GM23338 (cell line): ENCODE data around the gene ZSWIM5. TPM values are rescaled to one million over a fixed set of nuclear protein-coding genes. Genes with fewer than 3 reads are reported as not detected.
"Not testable (repeated sequence)": the region's sequence is repeated elsewhere in the genome, so short reads cannot be mapped to it uniquely, and the experiment has no call there.

Experiments used
- ATAC-seq: fragments of 200-7000 bp; cut with Tn5 transposase; 3 replicates; pipeline ENCODE4 v1.9.1; 2020
- DNase-seq: peaks from one replicate; pipeline ENCODE4 v3.0.0-alpha.2; 2015; ENCODE audit warnings: low spot score
- H2AFZ ChIP-seq: fragments of 200-600 bp; sonication (generic); 2 replicates; pipeline ENCODE4 v1.8.0; 2016; ENCODE audit warnings: antibody characterized with exemption, mild to moderate bottlenecking, moderate library complexity
- H3F3A ChIP-seq: fragments of 200-600 bp; sonication (generic); replicated peaks from 2 replicates; pipeline ENCODE4 v1.8.0; 2017; ENCODE audit warnings: antibody characterized with exemption, mixed run types, low read depth
- H3K27ac ChIP-seq: fragments of 200-600 bp; sonication (generic); 2 replicates; pipeline ENCODE4 v1.6.1; 2016; ENCODE audit warnings: low read depth
- H3K27me3 ChIP-seq: fragments of 200-600 bp; sonication (generic); 2 replicates; pipeline ENCODE4 v1.8.0; 2016; ENCODE audit warnings: mild to moderate bottlenecking, mixed run types, moderate library complexity; ENCODE audit not compliant: insufficient read depth
- H3K36me3 ChIP-seq: fragments of 200-600 bp; sonication (generic); 2 replicates; pipeline ENCODE4 v1.8.0; 2016; ENCODE audit warnings: mild to moderate bottlenecking; ENCODE audit not compliant: insufficient read depth
- H3K4me1 ChIP-seq: fragments of 200-600 bp; sonication (generic); 2 replicates; pipeline ENCODE4 v1.8.0; 2016; ENCODE audit warnings: mild to moderate bottlenecking, moderate library complexity; ENCODE audit not compliant: insufficient read depth
- H3K4me2 ChIP-seq: fragments of 200-600 bp; sonication (generic); 2 replicates; pipeline ENCODE4 v1.7.1; 2017; ENCODE audit warnings: mixed run types
- H3K4me3 ChIP-seq: fragments of 200-600 bp; sonication (generic); 2 replicates; pipeline ENCODE4 v1.6.1; 2016; ENCODE audit warnings: mixed run types
- H3K79me2 ChIP-seq: fragments of 200-600 bp; sonication (generic); replicated peaks from 2 replicates; pipeline ENCODE4 v1.8.0; 2017; ENCODE audit warnings: mild to moderate bottlenecking; ENCODE audit not compliant: insufficient read depth
- H3K9me2 ChIP-seq: fragments of 200-600 bp; sonication (generic); 2 replicates; pipeline ENCODE4 v1.8.0; 2017; ENCODE audit not compliant: insufficient read depth
- H4K20me1 ChIP-seq: fragments of 200-600 bp; sonication (generic); replicated peaks from 2 replicates; pipeline ENCODE4 v1.8.0; 2017; ENCODE audit warnings: mild to moderate bottlenecking; ENCODE audit not compliant: insufficient read depth
- H3K27ac Mint-ChIP-seq: 2 replicates; pipeline ENCODE4 v1.8.0; 2020; ENCODE audit warnings: inconsistent platforms, mild to moderate bottlenecking, moderate library complexity, mixed read lengths
- H3K27me3 Mint-ChIP-seq: 3 replicates; pipeline ENCODE4 v1.8.0; 2022; ENCODE audit warnings: low read depth, mild to moderate bottlenecking, moderate library complexity, mixed read lengths, inconsistent platforms; ENCODE audit not compliant: insufficient read depth, poor library complexity
- H3K36me3 Mint-ChIP-seq: 3 replicates; pipeline ENCODE4 v1.8.0; 2021; ENCODE audit warnings: low read depth, mild to moderate bottlenecking, inconsistent platforms, moderate library complexity, mixed read lengths
- H3K4me1 Mint-ChIP-seq: 3 replicates; pipeline ENCODE4 v1.8.0; 2020; ENCODE audit warnings: mild to moderate bottlenecking, inconsistent platforms, mixed read lengths
- H3K4me3 Mint-ChIP-seq: 3 replicates; pipeline ENCODE4 v1.8.0; 2021; ENCODE audit warnings: moderate library complexity, mild to moderate bottlenecking, inconsistent platforms, mixed read lengths
- H3K9me3 Mint-ChIP-seq: 3 replicates; pipeline ENCODE4 v1.8.0; 2020; ENCODE audit warnings: moderate library complexity, mild to moderate bottlenecking, inconsistent platforms, mixed read lengths
- polyA plus RNA-seq: library from polyadenylated mRNA; unstranded; fragments of >200 nt; fragmentation: Nextera tagmentation; extraction: Ambion mirVana; gene quantifications from 2 replicates; pipeline ENCODE4 v1.2.1, GENCODE V29; 2016
- total RNA-seq: library from RNA; depleted of rRNA; stranded (reverse); fragments of >200 nt; shearing (Covaris generic); gene quantifications from 2 replicates; pipeline ENCODE4 v1.2.3, GENCODE V29; 2014

Gene ZSWIM5
- total and polyA plus RNA-seq, 2 experiments from 2014 or later: 0.65 to 3.6 TPM

DNA sequence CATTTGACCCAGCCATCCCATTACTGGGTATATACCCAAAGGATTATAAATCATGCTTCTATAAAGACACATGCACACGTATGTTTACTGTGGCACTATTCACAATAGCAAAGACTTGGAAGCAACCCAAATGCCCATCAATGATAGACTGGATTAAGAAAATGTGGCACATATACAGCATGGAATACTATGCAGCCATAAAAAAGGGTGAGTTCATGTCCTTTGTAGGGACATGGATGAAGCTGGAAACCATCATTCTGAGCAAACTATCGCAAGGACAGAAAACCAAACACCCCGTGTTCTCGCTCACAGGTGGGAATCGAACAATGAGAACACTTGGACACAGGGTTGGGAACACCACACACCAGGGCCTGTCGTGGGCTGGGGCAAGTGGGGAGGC lies 38.5 kb downstream of the ZSWIM5 start:
- not testable (repeated sequence) for H3K4me3 Mint-ChIP-seq, H3K36me3 Mint-ChIP-seq, H3K4me2 ChIP-seq, H3K27ac Mint-ChIP-seq, H3F3A ChIP-seq, H3K4me3 ChIP-seq, H3K27me3 Mint-ChIP-seq, H3K4me1 ChIP-seq, H3K36me3 ChIP-seq, H3K27me3 ChIP-seq, DNase-seq, H3K9me2 ChIP-seq, H3K27ac ChIP-seq, H4K20me1 ChIP-seq, ATAC-seq, H3K79me2 ChIP-seq, H3K4me1 Mint-ChIP-seq, H2AFZ ChIP-seq
- H3K9me3 Mint-ChIP-seq: peaks cover 17% of the 10 kb centered on the region

DNA sequence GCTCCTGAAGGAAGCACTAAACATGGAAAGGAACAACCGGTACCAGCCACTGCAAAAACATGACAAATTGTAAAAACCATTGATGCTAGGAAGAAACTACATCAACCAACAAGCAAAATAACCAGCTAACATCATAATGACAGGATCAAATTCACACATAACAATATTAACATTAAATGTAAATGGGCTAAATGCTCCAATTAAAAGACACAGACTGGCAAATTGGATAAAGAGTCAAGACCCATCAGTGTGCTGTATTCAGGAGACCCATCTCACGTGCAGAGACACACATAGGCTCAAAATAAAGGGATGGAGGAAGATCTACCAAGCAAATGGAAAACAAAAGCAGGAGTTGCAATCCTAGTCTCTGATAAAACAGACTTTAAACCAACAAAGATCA lies 42.1 kb downstream of the ZSWIM5 start:
- H3K4me1 Mint-ChIP-seq, H3K4me3 Mint-ChIP-seq, H3K4me3 ChIP-seq, H3K27ac Mint-ChIP-seq, H3K79me2 ChIP-seq, H3K27me3 Mint-ChIP-seq, ATAC-seq, H3F3A ChIP-seq, H3K9me2 ChIP-seq, H3K36me3 ChIP-seq, H4K20me1 ChIP-seq, H3K27ac ChIP-seq, DNase-seq, H3K4me2 ChIP-seq, H2AFZ ChIP-seq, H3K27me3 ChIP-seq, H3K4me1 ChIP-seq: not testable (repeated sequence)
- peaks cover 18% of the 10 kb centered on the region; the same call in 2 of the 3 replicates for H3K36me3 Mint-ChIP-seq
- peaks cover 30% of the 10 kb centered on the region for H3K9me3 Mint-ChIP-seq

DNA sequence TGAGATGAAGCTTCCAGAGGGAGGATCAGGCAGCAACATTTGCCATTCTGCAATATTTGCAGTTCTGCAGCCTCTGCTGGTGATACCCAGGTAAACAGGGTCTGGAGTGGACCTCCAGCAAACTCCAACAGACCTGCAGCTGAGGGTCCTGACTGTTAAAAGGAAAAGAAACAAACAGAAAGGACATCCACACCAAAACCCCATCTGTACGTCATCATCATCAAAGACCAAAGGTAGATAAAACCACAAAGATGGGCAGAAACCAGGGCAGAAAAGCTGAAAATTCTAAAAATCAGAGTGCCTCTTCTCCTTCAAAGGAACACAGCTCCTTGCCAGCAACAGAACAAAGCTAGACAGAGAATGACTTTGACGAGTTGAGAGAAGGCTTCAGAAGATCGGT lies 43.3 kb downstream of the ZSWIM5 start:
- not testable (repeated sequence) for H3K4me3 ChIP-seq, H3K9me2 ChIP-seq, H2AFZ ChIP-seq, H3K36me3 ChIP-seq, H3K4me1 ChIP-seq, H3K27ac Mint-ChIP-seq, H3K4me1 Mint-ChIP-seq, H4K20me1 ChIP-seq, H3F3A ChIP-seq, H3K27ac ChIP-seq, H3K27me3 ChIP-seq, DNase-seq, ATAC-seq, H3K79me2 ChIP-seq, H3K4me3 Mint-ChIP-seq, H3K27me3 Mint-ChIP-seq, H3K4me2 ChIP-seq
- Mint-ChIP-seq H3K9me3 (peaks cover 30% of the 10 kb centered on the region), H3K36me3 (peaks cover 18% of the 10 kb centered on the region; the same call in 2 of the 3 replicates)

DNA sequence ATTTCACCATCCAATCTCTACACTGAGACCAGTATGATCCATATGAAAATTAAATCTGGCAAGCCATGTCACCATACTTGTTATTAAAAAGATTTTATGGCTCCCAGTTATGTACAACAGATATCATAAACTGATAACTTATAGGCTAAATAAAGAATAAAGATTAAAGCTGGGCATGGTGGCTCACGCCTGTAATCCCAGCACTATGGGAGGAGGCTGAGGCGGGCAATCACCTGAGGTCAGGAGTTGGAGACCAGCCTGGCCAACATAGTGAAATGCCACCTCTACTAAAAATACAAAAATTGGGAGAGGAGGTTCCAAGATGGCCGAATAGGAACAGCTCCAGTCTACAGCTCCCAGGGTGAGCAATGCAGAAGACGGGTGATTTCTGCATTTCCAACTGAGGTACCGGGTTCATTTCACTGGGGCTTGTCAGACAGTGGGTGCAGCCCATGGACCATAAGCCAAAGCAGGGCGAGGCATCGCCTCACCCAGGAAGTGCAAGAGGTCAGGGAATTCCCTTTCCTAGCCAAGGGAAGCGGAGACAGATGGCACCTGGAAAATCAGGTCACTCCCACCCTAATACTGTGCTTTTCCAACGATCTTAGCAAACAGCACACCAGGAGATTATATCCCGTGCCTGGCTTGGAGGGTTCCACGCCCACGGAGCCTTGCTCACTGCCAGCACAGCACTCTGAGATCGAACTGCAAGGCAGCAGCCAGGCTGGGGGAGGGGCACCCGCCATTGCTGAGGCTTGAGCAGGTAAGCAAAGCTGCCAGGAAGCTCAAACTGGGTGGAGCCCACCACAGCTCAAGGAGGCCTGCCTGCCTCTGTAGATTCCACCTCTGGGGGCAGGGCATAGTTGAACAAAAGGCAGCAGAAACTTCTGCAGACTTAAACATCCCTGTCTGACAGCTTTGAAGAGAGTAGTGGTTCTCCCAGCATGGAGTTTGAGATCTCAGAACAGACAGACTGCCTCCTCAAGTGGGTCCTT lies 44.1 kb downstream of the ZSWIM5 start:
- ATAC-seq, H3K9me2 ChIP-seq, H3K36me3 ChIP-seq, H3K4me1 ChIP-seq, H2AFZ ChIP-seq, H3K27ac ChIP-seq, H3K27ac Mint-ChIP-seq, H3K27me3 ChIP-seq, H3F3A ChIP-seq, H4K20me1 ChIP-seq, H3K4me1 Mint-ChIP-seq, H3K27me3 Mint-ChIP-seq, DNase-seq, H3K4me3 Mint-ChIP-seq, H3K79me2 ChIP-seq, H3K4me3 ChIP-seq, H3K4me2 ChIP-seq: not testable (repeated sequence)
- peaks cover 18% of the 10 kb centered on the region; the same call in 2 of the 3 replicates for H3K36me3 Mint-ChIP-seq
- peaks cover 28% of the 10 kb centered on the region for H3K9me3 Mint-ChIP-seq
